HEK293 (cell line): ENCODE results near the gene SMC6.

Experiments used
- CTCF ChIA-PET: fragments of 350-600 bp; formaldehyde crosslinking; extraction: SDS; loops from one replicate; lab custom pipeline; 2021; ENCODE audit warnings: antibody characterized with exemption; lab: Yijun Ruan, JAX
- POLR2A ChIA-PET: fragments of 300-600 bp; formaldehyde crosslinking; extraction: SDS; loops from one replicate; lab custom pipeline; 2020; ENCODE audit warnings: antibody characterized with exemption, inconsistent platforms; lab: Yijun Ruan, JAX
- H3K27ac ChIP-seq: fragments of 200-500 bp; sonication (Bioruptor generic); 2 replicates; pipeline ENCODE4 v1.5.1; 2014; ENCODE audit warnings: low read depth, low read length, control low read depth, inconsistent platforms; ENCODE audit errors: extremely low read depth
- H3K36me3 ChIP-seq, 2 experiments: fragments of 200-500 bp in 1 of 2; sonication (Bioruptor generic) in 1 of 2; 1 replicate in 1 of 2; 2 replicates in 1 of 2; pipeline ENCODE4 v1.5.1; 2014 to 2017; ENCODE audit warnings: inconsistent platforms in 2 of 2, low read length in 2 of 2; ENCODE audit not compliant: control insufficient read depth in 2 of 2, insufficient read depth in 1 of 2
- H3K4me1 ChIP-seq: fragments of 200-500 bp; sonication (Bioruptor generic); 2 replicates; pipeline ENCODE4 v1.5.1; 2014; ENCODE audit warnings: mild to moderate bottlenecking, low read length, inconsistent platforms; ENCODE audit not compliant: control insufficient read depth, insufficient read depth
- H3K4me3 ChIP-seq: 2 replicates; pipeline ENCODE4 v1.5.1; 2011; ENCODE audit warnings: low read depth, mild to moderate bottlenecking, control low read depth, low read length, moderate library complexity
- H3K9me3 ChIP-seq: fragments of 200-500 bp; sonication (Bioruptor generic); 2 replicates; pipeline ENCODE4 v1.5.1; 2014; ENCODE audit warnings: low read depth, low read length, inconsistent platforms; ENCODE audit not compliant: control insufficient read depth, insufficient read depth
- EGR2 ChIP-seq: fragments of 450-650 bp; formaldehyde crosslinking; IDR thresholded peaks from 2 replicates; pipeline ENCODE4 v1.5.1; 2016; ENCODE audit warnings: low read depth, missing biosample characterization, missing genetic modification characterization
- ELK4 ChIP-seq: IDR thresholded peaks from 2 replicates; pipeline ENCODE4 v1.6.1; 2011; ENCODE audit warnings: mild to moderate bottlenecking, low read depth, low read length, borderline replicate concordance
- GFI1B ChIP-seq: fragments of 450-650 bp; formaldehyde crosslinking; IDR thresholded peaks from 2 replicates; pipeline ENCODE4 v1.5.1; 2016; ENCODE audit warnings: missing biosample characterization, missing genetic modification characterization
- SCRT1 ChIP-seq: fragments of 450-650 bp; formaldehyde crosslinking; IDR thresholded peaks from 2 replicates; pipeline ENCODE4 v1.5.1; 2016; ENCODE audit warnings: missing biosample characterization, missing genetic modification characterization, borderline replicate concordance
- SP7 ChIP-seq: fragments of 450-650 bp; formaldehyde crosslinking; IDR thresholded peaks from 2 replicates; pipeline ENCODE4 v1.5.1; 2016; ENCODE audit warnings: missing biosample characterization, missing genetic modification characterization
- TSHZ1 ChIP-seq: fragments of 450-650 bp; formaldehyde crosslinking; IDR thresholded peaks from 2 replicates; pipeline ENCODE4 v1.5.1; 2016; ENCODE audit warnings: missing biosample characterization, missing genetic modification characterization, borderline replicate concordance
- YY1 ChIP-seq: fragments of 450-650 bp; formaldehyde crosslinking; IDR thresholded peaks from 2 replicates; pipeline ENCODE4 v1.5.1; 2018; ENCODE audit warnings: missing biosample characterization, missing genetic modification characterization
- ZBTB21 ChIP-seq: fragments of 450-650 bp; formaldehyde crosslinking; IDR thresholded peaks from 2 replicates; pipeline ENCODE4 v1.5.1; 2017; ENCODE audit warnings: missing biosample characterization, missing genetic modification characterization
- ZEB2 ChIP-seq: fragments of 450-650 bp; formaldehyde crosslinking; IDR thresholded peaks from 2 replicates; pipeline ENCODE4 v1.5.1; 2016; ENCODE audit warnings: missing biosample characterization, missing genetic modification characterization
- ZNF114 ChIP-seq: fragments of 450-650 bp; formaldehyde crosslinking; IDR thresholded peaks from 2 replicates; pipeline ENCODE4 v1.5.0; 2017; ENCODE audit warnings: missing biosample characterization, missing genetic modification characterization
- ZNF211 ChIP-seq: fragments of 450-650 bp; formaldehyde crosslinking; IDR thresholded peaks from 2 replicates; pipeline ENCODE4 v1.5.1; 2016; ENCODE audit warnings: low read depth, missing biosample characterization, missing genetic modification characterization
- ZNF214 ChIP-seq: fragments of 450-650 bp; formaldehyde crosslinking; IDR thresholded peaks from 2 replicates; pipeline ENCODE4 v1.5.1; 2017; ENCODE audit warnings: missing biosample characterization, mild to moderate bottlenecking, missing genetic modification characterization, borderline replicate concordance
- ZNF311 ChIP-seq: fragments of 450-650 bp; formaldehyde crosslinking; IDR thresholded peaks from 2 replicates; pipeline ENCODE4 v1.5.1; 2017; ENCODE audit warnings: missing biosample characterization, missing genetic modification characterization, borderline replicate concordance
- ZNF335 ChIP-seq: fragments of 450-650 bp; formaldehyde crosslinking; conservative IDR thresholded peaks from 2 replicates; pipeline ENCODE4 v1.5.1; 2016; ENCODE audit warnings: missing biosample characterization, missing genetic modification characterization
- ZNF423 ChIP-seq: fragments of 450-650 bp; formaldehyde crosslinking; IDR thresholded peaks from 2 replicates; pipeline ENCODE4 v1.5.1; 2016; ENCODE audit warnings: missing biosample characterization, missing genetic modification characterization
- ZNF513 ChIP-seq: fragments of 450-650 bp; IDR thresholded peaks from 2 replicates; pipeline ENCODE4 v1.5.1; 2018; ENCODE audit warnings: missing biosample characterization, missing genetic modification characterization
- ZNF521 ChIP-seq: fragments of 450-650 bp; formaldehyde crosslinking; IDR thresholded peaks from 2 replicates; pipeline ENCODE4 v1.5.1; 2017; ENCODE audit warnings: missing biosample characterization, mild to moderate bottlenecking, missing genetic modification characterization
- ZNF549 ChIP-seq: fragments of 450-650 bp; IDR thresholded peaks from 2 replicates; pipeline ENCODE4 v1.5.1; 2018; ENCODE audit warnings: missing biosample characterization, missing genetic modification characterization, mild to moderate bottlenecking, inconsistent platforms, moderate library complexity
- ZNF621 ChIP-seq: fragments of 450-650 bp; formaldehyde crosslinking; IDR thresholded peaks from 2 replicates; pipeline ENCODE4 v1.5.1; 2017; ENCODE audit warnings: missing biosample characterization, missing genetic modification characterization
- ZNF624 ChIP-seq: fragments of 450-650 bp; formaldehyde crosslinking; IDR thresholded peaks from 2 replicates; pipeline ENCODE4 v1.5.1; 2017; ENCODE audit warnings: missing biosample characterization, missing genetic modification characterization
- ZNF629 ChIP-seq: fragments of 450-650 bp; formaldehyde crosslinking; IDR thresholded peaks from 2 replicates; pipeline ENCODE4 v1.5.1; 2017; ENCODE audit warnings: missing biosample characterization, missing genetic modification characterization
- ZNF777 ChIP-seq: fragments of 450-650 bp; formaldehyde crosslinking; IDR thresholded peaks from 2 replicates; pipeline ENCODE4 v1.5.1; 2017; ENCODE audit warnings: missing biosample characterization, missing genetic modification characterization, borderline replicate concordance
- ZNF792 ChIP-seq: fragments of 450-650 bp; formaldehyde crosslinking; IDR thresholded peaks from 2 replicates; pipeline ENCODE4 v1.5.1; 2016; ENCODE audit warnings: missing biosample characterization, missing genetic modification characterization

Gene SMC6

GRCh38 chr2:17795309-17795708 lies 41.7 kb upstream of the SMC6 start:
- no peaks in the 10 kb centered on the region for H3K4me1 ChIP-seq
- TF ChIP-seq YY1 (no peak), ZBTB21 (tag by site-specific recombination) (no peak), ZNF621 (no peak), GFI1B (tag by site-specific recombination) (no peak), ZNF114 (tag by site-specific recombination) (no peak), ZNF792 (tag by site-specific recombination) (no peak), EGR2 (tag by site-specific recombination) (no peak), ELK4 (no peak), ZNF214 (tag by site-specific recombination) (no peak), ZNF311 (tag by site-specific recombination) (no peak), ZNF777 (no peak), ZNF513 (tag by site-specific recombination) (no peak), ZNF423 (tag by site-specific recombination) (no peak), TSHZ1 (no peak), SCRT1 (tag by site-specific recombination) (no peak)
- H3K36me3 ChIP-seq: no peaks in the 10 kb centered on the region
- H3K27ac ChIP-seq: no peak overlapping the region
- H3K9me3 ChIP-seq: no peaks in the 10 kb centered on the region
- no peak overlapping the region for H3K4me3 ChIP-seq
- CTCF ChIA-PET: no interaction called here
- POLR2A ChIA-PET: no interaction called here

- H3K4me1 ChIP-seq: no peaks in the 10 kb centered on the region
- no peak overlapping the region for H3K4me3 ChIP-seq
- TF ChIP-seq ZNF624 (tag by site-specific recombination) (no peak), ZNF335 (tag by site-specific recombination) (no peak), TSHZ1 (no peak), ZNF521 (tag by site-specific recombination) (no peak), SP7 (tag by site-specific recombination) (no peak), ZNF629 (tag by site-specific recombination) (no peak), ZEB2 (tag by site-specific recombination) (no peak), ZNF211 (tag by site-specific recombination) (no peak), ZNF549 (tag by site-specific recombination) (no peak)
- CTCF ChIA-PET: no interaction called here
- no peak overlapping the region for H3K27ac ChIP-seq
- no peaks in the 10 kb centered on the region for H3K36me3 ChIP-seq
- POLR2A ChIA-PET: interaction anchor here (0.6 kb wide), 1 partner anchor 40 kb away, joined by 5 read pairs; no protein-coding TSS in a partner anchor
- no peaks in the 10 kb centered on the region for H3K9me3 ChIP-seq
Observed at GRCh38 chr2:17793803-17794354, 40.3 kb upstream of the SMC6 start.
